Smooth muscle cell (in vitro differentiated cells): Measurements from ENCODE around the gene ADD2. TPM values are rescaled to one million over a fixed set of nuclear protein-coding genes. Genes with fewer than 3 reads are reported as not detected.

Source experiments
- DNase-seq: peaks from one replicate; lab custom pipeline; 2025; ENCODE audit not compliant: unreplicated experiment; lab: John Stamatoyannopoulos, UW
- H2AFZ ChIP-seq: fragments of 200-600 bp; sonication (generic); 2 replicates; pipeline ENCODE4 v1.6.0; 2016; ENCODE audit warnings: antibody characterized with exemption, low read depth, mild to moderate bottlenecking
- H3F3A ChIP-seq: fragments of 200-600 bp; sonication (generic); 2 replicates; pipeline ENCODE4 v1.6.0; 2017; ENCODE audit warnings: antibody characterized with exemption, low read depth
- H3K27ac ChIP-seq: fragments of 200-600 bp; sonication (generic); 2 replicates; pipeline ENCODE4 v1.5.1; 2016; ENCODE audit warnings: low read depth, mild to moderate bottlenecking
- H3K27me3 ChIP-seq: fragments of 200-600 bp; sonication (generic); 2 replicates; pipeline ENCODE4 v1.6.1; 2016; ENCODE audit warnings: low read depth, mild to moderate bottlenecking
- H3K36me3 ChIP-seq: fragments of 200-600 bp; sonication (generic); 2 replicates; pipeline ENCODE4 v1.5.1; 2016; ENCODE audit warnings: low read depth
- H3K4me1 ChIP-seq: fragments of 200-600 bp; sonication (generic); 2 replicates; pipeline ENCODE4 v1.5.1; 2016; ENCODE audit warnings: low read depth
- H3K4me2 ChIP-seq: fragments of 200-600 bp; sonication (generic); 2 replicates; pipeline ENCODE4 v1.6.0; 2016; ENCODE audit warnings: mild to moderate bottlenecking
- H3K4me3 ChIP-seq: fragments of 200-600 bp; sonication (generic); 2 replicates; pipeline ENCODE4 v1.5.1; 2016; ENCODE audit warnings: mild to moderate bottlenecking
- H3K79me2 ChIP-seq: fragments of 200-600 bp; sonication (generic); 2 replicates; pipeline ENCODE4 v1.6.0; 2016; ENCODE audit warnings: low read depth, mild to moderate bottlenecking
- H3K9ac ChIP-seq: fragments of 200-600 bp; sonication (generic); 2 replicates; pipeline ENCODE4 v1.6.0; 2016; ENCODE audit warnings: low read depth
- H3K9me3 ChIP-seq: fragments of 200-600 bp; sonication (generic); replicated peaks from 2 replicates; pipeline ENCODE4 v1.5.1; 2016; ENCODE audit warnings: low read depth
- H4K20me1 ChIP-seq: fragments of 200-600 bp; sonication (generic); 2 replicates; pipeline ENCODE4 v1.6.0; 2016; ENCODE audit warnings: low read depth
- CTCF ChIP-seq: fragments of 200-600 bp; sonication (generic); IDR thresholded peaks from 2 replicates; pipeline ENCODE4 v1.5.1; 2017; ENCODE audit warnings: borderline replicate concordance, mild to moderate bottlenecking, antibody characterized with exemption; ENCODE audit not compliant: insufficient read depth, poor library complexity, severe bottlenecking
- WGBS: methylation state at CpG from one replicate; pipeline ENCODE4 v1.1.7; 2016; ENCODE audit warnings: low lambda C conversion rate; 5-methylcytosine and 5-hydroxymethylcytosine counted together
- polyA plus RNA-seq: library from polyadenylated mRNA; unstranded; fragments of >200 nt; fragmentation: Nextera tagmentation; extraction: Ambion mirVana; gene quantifications from 2 replicates; pipeline ENCODE4 v1.2.1, GENCODE V29; 2016
- total RNA-seq: library from RNA; depleted of rRNA; stranded (reverse); fragments of >200 nt; gene quantifications from 2 replicates; pipeline ENCODE4 v1.2.3, GENCODE V29; 2014

The ADD2 gene
- total and polyA plus RNA-seq, 2 experiments from 2014 or later = 4.3 to 7.1 TPM

- Histone ChIP-seq H3K4me1 (peaks cover 5% of the 10 kb centered on the region), H3K79me2 (no peaks in the 10 kb centered on the region), H3K9ac (no peak overlapping the region), H3K4me2 (no peak overlapping the region), H4K20me1 (no peaks in the 10 kb centered on the region), H3K9me3 (no peaks in the 10 kb centered on the region), H3K27ac (peak overlapping the region; percentile 12), H3K4me3 (no peak overlapping the region), H3K27me3 (no peaks in the 10 kb centered on the region), H3K36me3 (no peaks in the 10 kb centered on the region), H3F3A (no peaks in the 10 kb centered on the region), H2AFZ (no peak overlapping the region)
- TF ChIP-seq CTCF = no peak
- DNase-seq = no peak
- 68% methylated on average over 11 of the region's 11 CpGs for WGBS
These were observed 40.9 kb downstream of the ADD2 start for GRCh38 chr2:70726947-70727725.

GRCh38 chr2:70725505-70725904 is 42.5 kb downstream of the ADD2 start:
- H3K27ac ChIP-seq = no peak overlapping the region
- no peaks in the 10 kb centered on the region for H3F3A ChIP-seq
- DNase-seq = no peak
- H3K79me2 ChIP-seq = no peaks in the 10 kb centered on the region
- WGBS = 100% methylated on average over 3 of the region's 3 CpGs
- TF ChIP-seq CTCF = no peak
- no peaks in the 10 kb centered on the region for H3K36me3 ChIP-seq
- peaks cover 5% of the 10 kb centered on the region for H3K4me1 ChIP-seq
- H3K9ac ChIP-seq = no peak overlapping the region
- no peaks in the 10 kb centered on the region for H4K20me1 ChIP-seq
- no peaks in the 10 kb centered on the region for H3K27me3 ChIP-seq
- no peak overlapping the region for H3K4me3 ChIP-seq
- no peak overlapping the region for H2AFZ ChIP-seq
- H3K4me2 ChIP-seq = no peak overlapping the region
- H3K9me3 ChIP-seq = no peaks in the 10 kb centered on the region

- Histone ChIP-seq H3K9me3 (no peaks in the 10 kb centered on the region), H3K9ac (no peak overlapping the region), H3K79me2 (no peaks in the 10 kb centered on the region), H3K4me2 (no peak overlapping the region), H3K36me3 (no peaks in the 10 kb centered on the region), H3K27ac (no peak overlapping the region), H3K4me3 (no peak overlapping the region), H3F3A (no peaks in the 10 kb centered on the region), H2AFZ (no peak overlapping the region), H3K27me3 (no peaks in the 10 kb centered on the region), H3K4me1 (peaks cover 5% of the 10 kb centered on the region), H4K20me1 (no peaks in the 10 kb centered on the region)
- no peak for TF ChIP-seq CTCF
- DNase-seq = no peak
- 95% methylated on average over 7 of the region's 7 CpGs for WGBS
These were observed 43.6 kb downstream of the ADD2 start for GRCh38 chr2:70724366-70724765.
